Tibial artery (tissue), 4 donors: ENCODE data around the gene S1PR1.

Experiments used
- DNase-seq, 2 donors: peaks; one replicate each; pipeline ENCODE4 v3.0.0-alpha.2; 2019
- H3K27ac ChIP-seq, 2 donors: fragments of 200-600 bp; sonication (generic) in 1 of 2; 1 replicate in 1 of 2; 2 replicates in 1 of 2; pipeline ENCODE4 v1.5.1; 2018 to 2019; ENCODE audit warnings: mild to moderate bottlenecking in 1 of 2
- H3K27me3 ChIP-seq, 2 donors: fragments of 200-600 bp; sonication (generic) in 1 of 2; one replicate each; pipeline versions ENCODE4 v1.5.1 to v1.6.0; 2016 to 2019
- H3K36me3 ChIP-seq, 3 donors: fragments of 200-600 bp; sonication (generic) in 2 of 3; one replicate each; pipeline ENCODE4 v1.5.1; 2016 to 2019; ENCODE audit warnings: mild to moderate bottlenecking in 2 of 3
- H3K4me1 ChIP-seq, 4 donors: fragments of 200-600 bp; sonication (generic) in 2 of 4; 1 replicate in 3 of 4; 2 replicates in 1 of 4; pipeline ENCODE4 v1.5.1; 2016 to 2019
- H3K4me3 ChIP-seq, 2 donors: fragments of 200-600 bp; sonication (generic) in 1 of 2; 1 replicate in 1 of 2; 2 replicates in 1 of 2; pipeline ENCODE4 v1.5.1; 2018 to 2019; ENCODE audit warnings: mild to moderate bottlenecking in 2 of 2
- H3K9me3 ChIP-seq, 3 donors: fragments of 200-600 bp; sonication (generic) in 1 of 3; one replicate each; pipeline ENCODE4 v1.5.1; 2016 to 2019
- CTCF ChIP-seq, 2 experiments: fragments of 200-600 bp in 1 of 2; fragments of 450-650 bp in 1 of 2; IDR thresholded peaks; one replicate each; pipeline ENCODE4 v1.5.1; 2017 to 2019; ENCODE audit warnings: antibody characterized with exemption in 2 of 2, mild to moderate bottlenecking in 1 of 2, moderate library complexity in 1 of 2
- intact Hi-C: fragments of 100-400 bp; cut with DNase I; formaldehyde crosslinking; loops from one replicate; pipeline ENCODE4 v1.15.0; 2023; ENCODE audit warnings: low total_unique reads

The S1PR1 gene

GRCh38 chr1:101284622-101285218, 47.9 kb downstream of the S1PR1 start:
- no peaks in the 10 kb centered on the region for H3K36me3 ChIP-seq
- no peaks in the 10 kb centered on the region for H3K27me3 ChIP-seq
- H3K4me3 ChIP-seq, result no peak overlapping the region
- H3K27ac ChIP-seq, result no peak overlapping the region
- TF ChIP-seq CTCF (IDR thresholded peaks at IDR 0.05), result no peak
- no peaks in the 10 kb centered on the region for H3K9me3 ChIP-seq
- no peaks in the 10 kb centered on the region for H3K4me1 ChIP-seq
- DNase-seq, result no peak
- intact Hi-C loops, result loop anchor here (5.0 kb wide), 1 partner anchor 362 kb away; no protein-coding TSS in a partner anchor

- Histone ChIP-seq H3K4me1 (no peaks in the 10 kb centered on the region), H3K36me3 (no peaks in the 10 kb centered on the region), H3K27me3 (no peaks in the 10 kb centered on the region), H3K9me3 (no peaks in the 10 kb centered on the region), H3K27ac (no peak overlapping the region), H3K4me3 (no peak overlapping the region)
- no peak for DNase-seq
- TF ChIP-seq CTCF (IDR thresholded peaks at IDR 0.05), result no peak
- intact Hi-C loops, result loop anchor here (5.0 kb wide), 1 partner anchor 364 kb away; no protein-coding TSS in a partner anchor
Measured at GRCh38 chr1:101285922-101286570, 49.2 kb downstream of the S1PR1 start.

- Histone ChIP-seq H3K36me3 (no peaks in the 10 kb centered on the region), H3K27me3 (no peaks in the 10 kb centered on the region), H3K4me3 (no peak overlapping the region), H3K27ac (no peak overlapping the region), H3K4me1 (no peaks in the 10 kb centered on the region), H3K9me3 (no peaks in the 10 kb centered on the region)
- TF ChIP-seq CTCF (IDR thresholded peaks at IDR 0.05), result peak; percentile 75 to 90
- peak; percentile 66 to 69 for DNase-seq
- intact Hi-C loops, result loop anchor here (5.0 kb wide), 1 partner anchor 366 kb away; no protein-coding TSS in a partner anchor
Measured at GRCh38 chr1:101288491-101288944, 51.7 kb downstream of the S1PR1 start.

GRCh38 chr1:101290119-101290921, 53.5 kb downstream of the S1PR1 start:
- Histone ChIP-seq H3K36me3 (no peaks in the 10 kb centered on the region), H3K4me3 (no peak overlapping the region), H3K9me3 (no peaks in the 10 kb centered on the region), H3K27me3 (no peaks in the 10 kb centered on the region), H3K27ac (no peak overlapping the region), H3K4me1 (no peaks in the 10 kb centered on the region)
- no peak for TF ChIP-seq CTCF (IDR thresholded peaks at IDR 0.05)
- DNase-seq, result no peak
- intact Hi-C loops, result no loop called here
